H1 (cell line): Measurements from ENCODE around the gene TNS3. TPM values are rescaled to one million over a fixed set of nuclear protein-coding genes. Genes with fewer than 3 reads are reported as not detected.

Experiments
- CTCF ChIA-PET: fragments of 300-600 bp; sonication (Branson Sonifier 250); formaldehyde crosslinking; loops from one replicate; lab custom pipeline; 2021; ENCODE audit not compliant: partially characterized antibody; lab: Charles Lee
- POLR2A ChIA-PET: fragments of 300-600 bp; sonication (Branson Sonifier 250); formaldehyde crosslinking; loops from one replicate; lab custom pipeline; 2021; ENCODE audit warnings: inconsistent platforms; ENCODE audit not compliant: partially characterized antibody; lab: Charles Lee
- DNase-seq, 2 experiments: peaks; one replicate each; pipeline versions ENCODE4 v3.0.0 to v3.0.0-alpha.2; 2010 to 2022; ENCODE audit warnings: low spot score in 2 of 2, low read depth in 1 of 2, mixed read lengths in 1 of 2
- FAIRE-seq: peaks from 2 replicates; lab custom pipeline; 2011; peaks lifted over from hg19 to GRCh38; lab: Jason Lieb, UNC
- H2AFZ ChIP-seq: 2 replicates; pipeline ENCODE4 v1.8.1; 2012; ENCODE audit warnings: low read length, inconsistent platforms
- H2AK5ac ChIP-seq: 2 replicates; pipeline ENCODE4 v1.6.1; 2013; ENCODE audit warnings: low read depth, low read length
- H2BK120ac ChIP-seq: replicated peaks from 2 replicates; pipeline ENCODE3; 2013; ENCODE audit warnings: low read depth, low read length, inconsistent platforms
- H2BK12ac ChIP-seq: 2 replicates; pipeline ENCODE4 v1.6.1; 2013; ENCODE audit warnings: low read depth, low read length
- H2BK15ac ChIP-seq: 2 replicates; pipeline ENCODE4 v1.6.1; 2013; ENCODE audit warnings: low read length
- H2BK20ac ChIP-seq: 2 replicates; pipeline ENCODE4 v1.6.1; 2013; ENCODE audit warnings: low read length
- H2BK5ac ChIP-seq: 2 replicates; pipeline ENCODE4 v1.6.1; 2013; ENCODE audit warnings: low read depth, low read length
- H3K14ac ChIP-seq: 2 replicates; pipeline ENCODE4 v1.6.1; 2013; ENCODE audit warnings: inconsistent platforms; ENCODE audit not compliant: insufficient read length
- H3K18ac ChIP-seq: 2 replicates; pipeline ENCODE4 v1.6.1; 2013; ENCODE audit warnings: low read length; ENCODE audit errors: extremely low read depth
- H3K23ac ChIP-seq: 2 replicates; pipeline ENCODE4 v1.6.1; 2013; ENCODE audit warnings: inconsistent platforms; ENCODE audit not compliant: insufficient read length
- H3K23me2 ChIP-seq: 2 replicates; pipeline ENCODE4 v1.6.1; 2013; ENCODE audit warnings: low read depth, low read length
- H3K27ac ChIP-seq: 2 replicates; pipeline ENCODE4 v1.6.1; 2011; ENCODE audit warnings: low read depth, low read length, inconsistent platforms
- H3K27me3 ChIP-seq, 4 experiments: replicated peaks in 1 of 4; 1 replicate in 1 of 4; 2 replicates in 3 of 4; pipeline versions ENCODE4 v1.6.1 to v1.8.1; 2011 to 2013; ENCODE audit warnings: low read length in 3 of 4, mild to moderate bottlenecking in 3 of 4, inconsistent platforms in 2 of 4, mixed read lengths in 2 of 4, moderate library complexity in 1 of 4; ENCODE audit not compliant: control insufficient read depth in 3 of 4, insufficient read depth in 3 of 4; ENCODE audit errors: extremely low read depth in 1 of 4
- H3K36me3 ChIP-seq, 4 experiments: 2 replicates each; pipeline versions ENCODE4 v1.6.1 to v1.8.1; 2011 to 2013; ENCODE audit warnings: mild to moderate bottlenecking in 4 of 4, low read length in 3 of 4, moderate library complexity in 2 of 4, control low read depth in 1 of 4, inconsistent platforms in 1 of 4; ENCODE audit not compliant: insufficient read depth in 4 of 4, control insufficient read depth in 2 of 4
- H3K4ac ChIP-seq: replicated peaks from 2 replicates; pipeline ENCODE3; 2013; ENCODE audit warnings: low read length, low read depth, mixed read lengths, inconsistent platforms; ENCODE audit not compliant: insufficient read length
- H3K4me1 ChIP-seq, 4 experiments: replicated peaks in 1 of 4; 1 replicate in 1 of 4; 2 replicates in 3 of 4; pipeline versions ENCODE4 v1.6.1 to v1.8.1; 2011 to 2013; ENCODE audit warnings: low read length in 3 of 4, inconsistent platforms in 2 of 4, mixed read lengths in 1 of 4; ENCODE audit not compliant: insufficient read depth in 4 of 4, control insufficient read depth in 3 of 4
- H3K4me2 ChIP-seq, 2 experiments: 2 replicates each; pipeline versions ENCODE4 v1.6.1 to v1.8.1; 2011 to 2013; ENCODE audit warnings: low read depth in 2 of 2, low read length in 2 of 2, control low read depth in 1 of 2, inconsistent platforms in 1 of 2, mild to moderate bottlenecking in 1 of 2; ENCODE audit not compliant: insufficient read depth in 1 of 2
- H3K4me3 ChIP-seq, 4 experiments: fragments of 200-600, 300-600 bp in 1 of 4; sonication (generic), shearing (Covaris generic), sonication (Bioruptor Twin) in 1 of 4; 2 replicates each; pipeline versions ENCODE4 v1.5.1 to v1.8.1; 2011 to 2016; ENCODE audit warnings: low read length in 4 of 4, low read depth in 3 of 4, control low read depth in 2 of 4, inconsistent platforms in 2 of 4, mild to moderate bottlenecking in 2 of 4, mixed read lengths in 1 of 4, moderate library complexity in 1 of 4; ENCODE audit not compliant: insufficient read depth in 2 of 4; ENCODE audit errors: extremely low read depth in 1 of 4
- H3K56ac ChIP-seq: replicated peaks from 2 replicates; pipeline ENCODE3; 2013; ENCODE audit warnings: low read depth, mild to moderate bottlenecking, mixed read lengths, low read length, inconsistent platforms; ENCODE audit not compliant: insufficient read length
- H3K79me1 ChIP-seq: 2 replicates; pipeline ENCODE4 v1.6.1; 2013; ENCODE audit warnings: low read depth, low read length, control low read depth
- H3K79me2 ChIP-seq, 2 experiments: 2 replicates each; pipeline versions ENCODE4 v1.6.1 to v1.8.1; 2012 to 2013; ENCODE audit warnings: low read length in 2 of 2, mild to moderate bottlenecking in 2 of 2, inconsistent platforms in 1 of 2; ENCODE audit not compliant: insufficient read depth in 2 of 2, control insufficient read depth in 1 of 2
- H3K9ac ChIP-seq, 4 experiments: replicated peaks in 1 of 4; 1 replicate in 1 of 4; 2 replicates in 3 of 4; pipeline versions ENCODE4 v1.6.1 to v1.8.1; 2011 to 2013; ENCODE audit warnings: low read depth in 3 of 4, low read length in 3 of 4, control low read depth in 2 of 4, mild to moderate bottlenecking in 2 of 4, moderate library complexity in 2 of 4, inconsistent platforms in 1 of 4; ENCODE audit errors: extremely low read depth in 1 of 4
- H3K9me3 ChIP-seq, 2 experiments: 2 replicates each; pipeline versions ENCODE4 v1.6.1 to v1.8.1; 2012 to 2013; ENCODE audit warnings: mild to moderate bottlenecking in 2 of 2, moderate library complexity in 2 of 2, control low read depth in 1 of 2, inconsistent platforms in 1 of 2, low read depth in 1 of 2, low read length in 1 of 2, mixed read lengths in 1 of 2; ENCODE audit not compliant: insufficient read depth in 2 of 2
- H4K20me1 ChIP-seq, 2 experiments: replicated peaks in 1 of 2; 2 replicates each; pipeline versions ENCODE3 to v1.8.1; 2011 to 2013; ENCODE audit warnings: inconsistent platforms in 2 of 2, low read length in 2 of 2, mild to moderate bottlenecking in 1 of 2; ENCODE audit not compliant: insufficient read depth in 2 of 2, control insufficient read depth in 1 of 2
- H4K5ac ChIP-seq: 2 replicates; pipeline ENCODE4 v1.6.1; 2013; ENCODE audit warnings: low read length, low read depth, mixed read lengths, inconsistent platforms; ENCODE audit not compliant: insufficient read length
- H4K8ac ChIP-seq: 2 replicates; pipeline ENCODE4 v1.8.0; 2013; ENCODE audit warnings: mild to moderate bottlenecking, moderate library complexity, low read length, inconsistent platforms; ENCODE audit not compliant: insufficient read depth; ENCODE audit errors: extremely low read depth
- H4K91ac ChIP-seq: replicated peaks from 2 replicates; pipeline ENCODE3; 2013; ENCODE audit warnings: low read length, mixed read lengths, inconsistent platforms; ENCODE audit not compliant: insufficient read length
- CHD1 ChIP-seq: IDR thresholded peaks from 2 replicates; pipeline ENCODE4 v1.6.1; 2012; ENCODE audit warnings: low read depth, low read length, improper control_type of control experiment
- EGR1 ChIP-seq: IDR thresholded peaks from 2 replicates; pipeline ENCODE4 v1.6.1; 2011; ENCODE audit warnings: low read depth, low read length, borderline replicate concordance
- EZH2 ChIP-seq: fragments of 200-600 bp; sonication (generic); IDR thresholded peaks from 2 replicates; pipeline ENCODE4 v1.7.1; 2012; ENCODE audit warnings: low read depth, mild to moderate bottlenecking, moderate library complexity, low read length, inconsistent platforms; ENCODE audit not compliant: severe bottlenecking
- KDM5A ChIP-seq: fragments of 200-600 bp; IDR thresholded peaks from 2 replicates; pipeline ENCODE4 v1.7.1; 2012; ENCODE audit warnings: mild to moderate bottlenecking, low read length, inconsistent platforms, mixed read lengths
- POU5F1 ChIP-seq: IDR thresholded peaks from 2 replicates; pipeline ENCODE4 v1.6.1; 2011; ENCODE audit warnings: low read depth, mild to moderate bottlenecking, low read length, moderate library complexity
- SIN3A ChIP-seq, 2 experiments: IDR thresholded peaks in 1 of 2; conservative IDR thresholded peaks in 1 of 2; 2 replicates each; pipeline ENCODE4 v1.6.1; 2011 to 2012; ENCODE audit warnings: low read length in 2 of 2, improper control_type of control experiment in 1 of 2, low read depth in 1 of 2, mild to moderate bottlenecking in 1 of 2
- SP2 ChIP-seq: IDR thresholded peaks from 2 replicates; pipeline ENCODE4 v1.6.1; 2012; ENCODE audit warnings: mild to moderate bottlenecking, low read length, inconsistent platforms
- WGBS, 2 experiments: shearing (Covaris generic) in 1 of 2; methylation state at CpG; one replicate each; pipeline versions ENCODE4 v1.1.6 to v1.1.7; 2013 to 2015; ENCODE audit warnings: low lambda C conversion rate in 2 of 2, mixed read lengths in 2 of 2, inconsistent platforms in 1 of 2, low coverage in 1 of 2, missing lambda C conversion rate in 1 of 2; ENCODE audit not compliant: insufficient replicate concordance in 2 of 2, insufficient coverage in 1 of 2, insufficient read length in 1 of 2; ENCODE audit errors: extremely low coverage in 1 of 2, missing lambda C conversion rate in 1 of 2; 5-methylcytosine and 5-hydroxymethylcytosine counted together
- polyA plus RNA-seq, 7 experiments: library from polyadenylated mRNA; depleted of rRNA in 3 of 7; stranded (reverse) in 5 of 7; unstranded in 2 of 7; fragments of >200 nt in 5 of 7; fragments of 200-250 nt in 2 of 7; gene quantifications; 1 replicate in 5 of 7; 2 replicates in 1 of 7; 4 replicates in 1 of 7; pipeline versions ENCODE4 v1.2.1 to v1.2.3, GENCODE V29; 2011 to 2013; ENCODE audit warnings: missing spikeins in 2 of 7, mixed read lengths in 2 of 7
- total RNA-seq: library from RNA; stranded (reverse); fragmentation: NEBNext Ultra II Directional; extraction: Animal tissue kit (Norgen Biotek cat#: 25700); gene quantifications from 2 replicates; pipeline ENCODE4 v1.2.1, GENCODE V29; 2021

Gene TNS3
- total and polyA plus RNA-seq, 2 of the 8 experiments (the other 6 are each of a cell fraction or from before 2014, with no cell fraction given) = 11.9 to 24.2 TPM

DNA sequence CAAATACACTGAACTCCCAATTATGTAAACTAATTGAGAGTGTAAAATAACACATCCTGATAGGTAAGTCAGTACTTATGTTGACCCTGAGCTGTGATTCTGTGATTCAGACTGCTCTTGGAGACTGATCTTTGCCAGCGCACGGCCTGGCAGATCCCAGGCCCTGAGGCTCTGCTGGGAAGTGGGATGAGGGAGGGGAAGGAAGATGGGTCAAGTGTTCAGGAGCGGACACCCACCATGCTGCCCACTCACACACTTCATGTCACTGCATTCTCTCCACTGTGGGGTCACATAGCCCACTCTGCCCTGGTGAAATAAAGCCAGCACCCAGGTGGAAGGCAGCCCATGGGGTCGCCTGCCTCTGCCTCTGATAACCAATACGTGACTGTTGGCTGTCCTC lies 226.2 kb downstream of the TNS3 start:
- POLR2A ChIA-PET = no interaction called here
- Histone ChIP-seq H3K79me2 (no peaks in the 10 kb centered on the region), H3K18ac (no peak overlapping the region)
- TF ChIP-seq EZH2 (no peak), SIN3A (conservative IDR thresholded peaks at IDR 0.05 in 1 of 2, IDR thresholded peaks at IDR 0.05 in 1 of 2; ENCODE audit: low read depth in 1 of 2, low read length in 2 of 2) (no peak), SP2 (no peak), POU5F1 (no peak), CHD1 (no peak), KDM5A (no peak), EGR1 (no peak)
- TF ChIP-seq, all 59 proteins: peak for 0
- 0 out of 2 replicates have a peak, but pooled peaks cover 2% of the 10 kb centered on the region for H3K79me1 ChIP-seq
- no peaks in the 10 kb centered on the region for H3K9me3 ChIP-seq
- H4K5ac ChIP-seq = no peak overlapping the region
- DNase-seq (no peak), FAIRE-seq (no peak)
- no peak overlapping the region for H3K27ac ChIP-seq
- 89% methylated on average over 5 of the region's 5 CpGs; no CpG with 5 or more reads in 1 of the 2 experiments for WGBS, 2 experiments
- H3K4ac ChIP-seq = no peak overlapping the region
- H4K91ac ChIP-seq = peak overlapping the region; percentile 22
- no peak overlapping the region for H3K56ac ChIP-seq
- no peak overlapping the region for H3K4me3 ChIP-seq
- H3K14ac ChIP-seq = no peak overlapping the region
- peaks cover 0 to 2% (median under 1%) of the 10 kb centered on the region in 4 experiments; a peak in 4 of 7 replicates for H3K4me1 ChIP-seq
- CTCF ChIA-PET = interaction anchor here (0.6 to 4.0 kb wide), 14 partner anchors 9 to 265 kb away, joined by 3 to 15 read pairs (median 4); no protein-coding TSS in a partner anchor
- no peak overlapping the region for H2BK5ac ChIP-seq
- H3K4me2 ChIP-seq = no peak overlapping the region
- no peaks in the 10 kb centered on the region; the same call in 1 of the 2 replicates for H3K23me2 ChIP-seq
- no peaks in the 10 kb centered on the region for H3K27me3 ChIP-seq
- H4K8ac ChIP-seq = peak overlapping the region; percentile 35; the same call in 1 of the 2 replicates
- no peak overlapping the region for H2AFZ ChIP-seq
- no peak overlapping the region for H2BK15ac ChIP-seq
- H3K36me3 ChIP-seq = no peaks in the 10 kb centered on the region
- no peak overlapping the region for H3K9ac ChIP-seq
- no peak overlapping the region for H3K23ac ChIP-seq
- 0 out of 2 replicates have a peak overlapping the region, but pooled peaks have one; percentile 61 for H2AK5ac ChIP-seq
- no peak overlapping the region for H2BK120ac ChIP-seq
- 0 out of 2 replicates have a peak overlapping the region, but pooled peaks have one; percentile 60 for H2BK12ac ChIP-seq
- H4K20me1 ChIP-seq = peaks cover 2 to 7% of the 10 kb centered on the region in 2 experiments
- H2BK20ac ChIP-seq = no peak overlapping the region
